Body of pancreas (tissue), 4 donors: ENCODE data around the gene SPOCK1.

Experiments used
- CTCF ChIP-seq, 7 experiments: fragments of 450-650 bp in 4 of 7; fragments of 200-600 bp in 3 of 7; sonication (generic) in 3 of 7; IDR thresholded peaks; one replicate each; pipeline ENCODE4 v1.5.1; 2016 to 2019; ENCODE audit warnings: antibody characterized with exemption in 7 of 7
- POLR2A ChIP-seq, 3 donors: fragments of 450-650 bp; IDR thresholded peaks; one replicate each; pipeline ENCODE4 v1.6.1; 2016; ENCODE audit warnings: antibody characterized with exemption in 3 of 3, mild to moderate bottlenecking in 2 of 3

GRCh38 chr5:137092831-137093230 is 406.3 kb downstream of the SPOCK1 start:
- TF ChIP-seq CTCF (IDR thresholded peaks at IDR 0.05) (no peak), POLR2A (IDR thresholded peaks at IDR 0.05) (no peak)
